ENCODE measurements around the gene ERBB4. TPM values are rescaled to one million over a fixed set of nuclear protein-coding genes. Genes with fewer than 3 reads are reported as not detected.
"Not testable (repeated sequence)": the region's sequence is repeated elsewhere in the genome, so short reads cannot be mapped to it uniquely, and the experiment has no call there.

Gene ERBB4
- total RNA-seq, 4 donors from 2014 or later, result 0.26 to 13.3 (median 2.4) TPM

DNA sequence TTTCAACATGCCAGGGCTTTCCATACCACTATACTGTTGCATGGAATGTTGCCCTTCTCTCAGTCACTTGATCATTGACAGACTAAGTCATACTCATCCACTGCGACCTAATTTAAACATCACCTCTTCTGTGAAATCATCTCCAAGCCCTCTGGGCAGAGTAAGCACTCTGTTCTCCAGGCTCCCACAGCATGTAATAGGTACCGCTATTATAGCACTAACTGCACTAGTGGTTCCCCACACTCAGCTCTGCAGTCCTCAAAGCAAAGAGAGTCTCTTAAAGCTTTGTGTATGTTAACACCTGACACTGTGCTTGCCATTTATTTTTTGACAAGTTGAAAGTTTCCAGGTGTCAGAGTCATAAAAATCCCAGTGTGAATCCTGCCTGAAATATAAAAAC is 947.2 kb downstream of the ERBB4 start:
- H3K9me3 ChIP-seq, result no peaks in the 10 kb centered on the region
- no peaks in the 10 kb centered on the region for H3K4me1 ChIP-seq
- H3K27me3 ChIP-seq, result no peaks in the 10 kb centered on the region
- DNase-seq, result no peak
- H3K27ac ChIP-seq, result no peak overlapping the region
- TF ChIP-seq POLR2A (IDR thresholded peaks at IDR 0.05), result no peak
- TF ChIP-seq, protein P1, sequence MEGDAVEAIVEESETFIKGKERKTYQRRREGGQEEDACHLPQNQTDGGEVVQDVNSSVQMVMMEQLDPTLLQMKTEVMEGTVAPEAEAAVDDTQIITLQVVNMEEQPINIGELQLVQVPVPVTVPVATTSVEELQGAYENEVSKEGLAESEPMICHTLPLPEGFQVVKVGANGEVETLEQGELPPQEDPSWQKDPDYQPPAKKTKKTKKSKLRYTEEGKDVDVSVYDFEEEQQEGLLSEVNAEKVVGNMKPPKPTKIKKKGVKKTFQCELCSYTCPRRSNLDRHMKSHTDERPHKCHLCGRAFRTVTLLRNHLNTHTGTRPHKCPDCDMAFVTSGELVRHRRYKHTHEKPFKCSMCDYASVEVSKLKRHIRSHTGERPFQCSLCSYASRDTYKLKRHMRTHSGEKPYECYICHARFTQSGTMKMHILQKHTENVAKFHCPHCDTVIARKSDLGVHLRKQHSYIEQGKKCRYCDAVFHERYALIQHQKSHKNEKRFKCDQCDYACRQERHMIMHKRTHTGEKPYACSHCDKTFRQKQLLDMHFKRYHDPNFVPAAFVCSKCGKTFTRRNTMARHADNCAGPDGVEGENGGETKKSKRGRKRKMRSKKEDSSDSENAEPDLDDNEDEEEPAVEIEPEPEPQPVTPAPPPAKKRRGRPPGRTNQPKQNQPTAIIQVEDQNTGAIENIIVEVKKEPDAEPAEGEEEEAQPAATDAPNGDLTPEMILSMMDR (IDR thresholded peaks at IDR 0.05), result no peak
- no peak overlapping the region for H3K4me3 ChIP-seq
- no peaks in the 10 kb centered on the region for H3K36me3 ChIP-seq
- intact Hi-C loops (cut with DNase I; ENCODE audit: low total_unique reads), result no loop called here

DNA sequence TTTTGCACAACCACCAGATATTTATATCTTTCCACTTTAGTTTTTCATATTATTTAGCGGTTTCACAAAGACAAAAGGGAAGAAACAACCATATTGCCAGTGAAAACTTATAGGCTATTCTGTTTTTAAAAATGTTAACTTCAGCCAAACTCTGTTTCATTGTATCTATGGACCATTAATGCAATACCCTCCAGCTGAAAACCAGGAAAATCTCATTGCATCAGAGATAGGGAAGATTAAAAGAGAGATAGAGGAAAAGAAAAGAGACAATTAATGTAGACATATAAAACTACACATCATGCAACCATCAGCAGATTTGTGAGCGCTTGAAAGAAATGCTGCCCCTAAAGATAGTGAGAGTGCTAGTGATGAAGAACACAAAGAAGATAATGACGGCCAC is 970.2 kb downstream of the ERBB4 start:
- no peak for DNase-seq
- H3K9me3 ChIP-seq, result no peaks in the 10 kb centered on the region
- H3K27ac ChIP-seq, result no peak overlapping the region
- H3K27me3 ChIP-seq, result no peaks in the 10 kb centered on the region
- TF ChIP-seq, protein P1 (IDR thresholded peaks at IDR 0.05), result no peak
- no peak overlapping the region for H3K4me3 ChIP-seq
- H3K36me3 ChIP-seq, result no peaks in the 10 kb centered on the region
- no peaks in the 10 kb centered on the region for H3K4me1 ChIP-seq
- intact Hi-C loops (cut with DNase I; ENCODE audit: low total_unique reads), result no loop called here

DNA sequence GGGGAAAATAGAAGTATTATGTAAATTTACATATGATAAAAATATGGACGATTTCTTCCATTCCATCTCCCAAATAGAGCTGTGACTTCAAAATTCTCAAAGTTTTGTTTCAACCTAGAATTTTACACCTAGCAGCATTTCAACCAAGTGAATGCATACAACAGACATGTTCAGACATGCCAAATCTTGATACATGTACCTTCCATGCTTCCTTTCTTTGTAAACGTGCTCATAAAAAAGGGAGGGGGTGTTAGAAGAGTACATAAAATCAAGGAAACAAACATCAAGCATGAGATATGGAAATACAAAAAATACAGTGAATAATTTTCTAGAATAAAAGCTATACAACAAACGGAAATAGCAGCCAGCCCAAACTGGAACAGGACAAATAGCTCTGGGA is 974.2 kb downstream of the ERBB4 start:
- DNase-seq, result no peak

DNA sequence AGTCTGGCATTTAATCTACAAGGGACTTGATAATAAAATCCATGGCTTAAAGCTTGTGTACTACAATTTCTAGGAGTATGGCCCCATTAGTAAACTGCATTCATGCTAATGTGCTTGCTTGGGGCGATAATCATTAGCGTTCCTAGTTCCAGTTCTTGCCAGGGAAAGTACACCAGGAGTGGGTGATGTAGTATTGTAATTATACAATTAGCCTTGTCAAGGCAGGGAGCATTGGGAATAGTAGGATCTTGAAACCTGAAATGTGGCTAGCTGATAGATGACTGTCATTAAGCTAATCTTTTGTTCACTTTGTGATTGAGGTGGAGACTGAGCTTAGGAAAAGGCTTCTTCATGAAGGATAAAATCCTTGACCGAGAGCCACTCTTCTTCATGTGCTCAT is 993.0 kb downstream of the ERBB4 start:
- intact Hi-C loops (cut with DNase I; ENCODE audit: low total_unique reads), result no loop called here

More for the DNA sequence above, 974.2 kb downstream of the ERBB4 start:
- Histone ChIP-seq H3K27ac (no peak overlapping the region), H3K4me1 (no peaks in the 10 kb centered on the region), H3K36me3 (no peaks in the 10 kb centered on the region), H3K4me3 (no peak overlapping the region), H3K9me3 (no peaks in the 10 kb centered on the region), H3K27me3 (no peaks in the 10 kb centered on the region)
- intact Hi-C loops (cut with DNase I; ENCODE audit: low total_unique reads), result no loop called here
- TF ChIP-seq, protein P1 (IDR thresholded peaks at IDR 0.05), result no peak
- no peak for TF ChIP-seq POLR2A (IDR thresholded peaks at IDR 0.05)

DNA sequence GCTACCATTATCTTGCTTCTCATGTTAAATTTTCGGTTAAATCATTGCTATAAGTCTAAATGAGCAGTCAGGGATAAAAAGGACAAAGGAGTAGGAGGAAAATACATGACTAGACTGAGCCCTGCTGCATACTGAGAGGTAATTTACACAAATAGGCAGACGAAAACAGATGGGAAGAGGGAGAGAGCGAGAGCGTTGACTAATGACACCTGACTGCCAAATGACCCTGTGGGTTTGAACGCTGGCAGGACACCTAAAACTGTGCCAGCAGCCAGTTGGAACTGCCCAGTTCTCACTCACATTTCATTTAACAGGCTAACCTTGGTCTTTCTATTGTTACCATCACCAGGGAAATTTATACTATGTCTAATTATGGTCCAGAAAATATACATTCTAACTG is 1004.0 kb downstream of the ERBB4 start:
- intact Hi-C loops (cut with DNase I; ENCODE audit: low total_unique reads), result no loop called here
- H3K4me3 ChIP-seq, result no peak overlapping the region
- TF ChIP-seq POLR2A (IDR thresholded peaks at IDR 0.05), result no peak
- TF ChIP-seq, protein P1 (IDR thresholded peaks at IDR 0.05), result no peak
- no peak overlapping the region for H3K27ac ChIP-seq
- H3K36me3 ChIP-seq, result no peaks in the 10 kb centered on the region
- H3K9me3 ChIP-seq, result no peaks in the 10 kb centered on the region
- no peaks in the 10 kb centered on the region for H3K4me1 ChIP-seq
- no peaks in the 10 kb centered on the region for H3K27me3 ChIP-seq
- no peak for DNase-seq

More for the DNA sequence above, 993.0 kb downstream of the ERBB4 start:
- no peaks in the 10 kb centered on the region for H3K4me1 ChIP-seq
- no peak for DNase-seq
- no peak overlapping the region for H3K27ac ChIP-seq
- no peaks in the 10 kb centered on the region for H3K9me3 ChIP-seq
- no peaks in the 10 kb centered on the region for H3K27me3 ChIP-seq
- TF ChIP-seq POLR2A (IDR thresholded peaks at IDR 0.05), result no peak
- TF ChIP-seq, protein P1 (IDR thresholded peaks at IDR 0.05), result no peak
- H3K4me3 ChIP-seq, result no peak overlapping the region
- no peaks in the 10 kb centered on the region for H3K36me3 ChIP-seq

DNA sequence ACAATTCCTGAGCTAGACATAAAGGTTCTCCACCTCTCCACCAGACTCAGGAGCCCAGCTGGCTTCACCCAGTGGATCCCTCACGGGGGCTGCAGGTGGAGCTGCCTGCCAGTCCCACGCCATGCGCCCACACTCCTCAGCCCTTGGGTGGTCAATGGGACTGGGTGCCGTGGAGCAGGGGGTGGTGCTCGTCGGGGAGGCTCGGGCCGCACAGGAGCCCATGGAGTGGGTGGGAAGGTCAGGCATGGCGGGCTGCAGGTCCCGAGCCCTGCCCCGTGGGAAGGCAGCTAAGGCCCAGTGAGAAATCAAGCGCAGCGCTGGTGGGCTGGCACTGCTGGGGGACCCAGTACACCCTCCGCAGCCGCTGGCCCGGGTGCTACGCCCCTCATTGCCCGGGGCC is 1014.4 kb downstream of the ERBB4 start:
- H3K27ac ChIP-seq; H3K36me3 ChIP-seq; H3K4me3 ChIP-seq; H3K4me1 ChIP-seq; DNase-seq; H3K9me3 ChIP-seq; intact Hi-C loops (cut with DNase I; ENCODE audit: low total_unique reads); H3K27me3 ChIP-seq: not testable (repeated sequence)

All from uterus (tissue), 4 donors.